ENCODE results near the gene GNAQ. TPM values are rescaled to one million over a fixed set of nuclear protein-coding genes. Genes with fewer than 3 reads are reported as not detected.
A peak's percentile ranks its signal among the peaks of the same experiment; 100 is the strongest.

GNAQ gene
- total RNA-seq, 1 experiment from 2014 or later, result 48.6 TPM

GRCh38 chr9:77847626-77848025 lies 184.0 kb downstream of the GNAQ start:
- H3K27me3 Mint-ChIP-seq (ENCODE audit: low read depth), result no peaks in the 10 kb centered on the region
- Histone ChIP-seq H2BK12ac (ENCODE audit: insufficient read length, low read depth, low read length) (no peak overlapping the region), H3K27ac (ENCODE audit: insufficient read length, low read depth, low read length) (no peak overlapping the region), H3K23ac (ENCODE audit: insufficient read length, low read depth, low read length) (no peak overlapping the region), H3K27me3 (ENCODE audit: insufficient read depth, low read length) (no peaks in the 10 kb centered on the region), H3K79me1 (ENCODE audit: insufficient read depth, low read depth, low read length, poor library complexity, severe bottlenecking) (peaks cover 4% of the 10 kb centered on the region), H2BK15ac (ENCODE audit: low read depth, low read length) (no peak overlapping the region), H4K8ac (replicated peaks; ENCODE audit: insufficient read length, low read depth, low read length) (no peak overlapping the region), H3K4ac (ENCODE audit: low read depth, low read length) (no peak overlapping the region), H2AK5ac (ENCODE audit: insufficient read length, low read length) (no peak overlapping the region), H3K4me1 (ENCODE audit: insufficient read depth, low read length) (no peaks in the 10 kb centered on the region), H3K56ac (ENCODE audit: insufficient read length, low read depth, low read length) (no peak overlapping the region), H2BK20ac (ENCODE audit: low read depth, low read length, poor library complexity, severe bottlenecking) (no peak overlapping the region), H4K91ac (ENCODE audit: insufficient read length, low read depth, low read length) (no peak overlapping the region), H3K4me2 (ENCODE audit: insufficient read depth, insufficient read length, low read length) (no peak overlapping the region), H3K14ac (ENCODE audit: insufficient read depth, low read length) (no peak overlapping the region), H3K23me2 (ENCODE audit: insufficient read length, low read depth, low read length, poor library complexity, severe bottlenecking) (no peaks in the 10 kb centered on the region), H3K79me2 (ENCODE audit: insufficient read depth, low read length) (no peaks in the 10 kb centered on the region), H2BK5ac (ENCODE audit: insufficient read length, low read length) (no peak overlapping the region), H4K5ac (ENCODE audit: insufficient read length, low read depth, low read length) (no peak overlapping the region), H3K9me3 (ENCODE audit: control insufficient read depth, low read depth, low read length) (no peaks in the 10 kb centered on the region), H3K9ac (ENCODE audit: extremely low read depth, insufficient read length, low read length) (no peak overlapping the region), H3T11ph (ENCODE audit: low read length) (no peak overlapping the region), H2AFZ (ENCODE audit: low read length) (no peak overlapping the region), H4K20me1 (ENCODE audit: control insufficient read depth, insufficient read depth, insufficient read length) (no peaks in the 10 kb centered on the region), H3K18ac (ENCODE audit: insufficient read length, low read depth, low read length) (no peak overlapping the region), H2BK120ac (ENCODE audit: low read depth, low read length, poor library complexity, severe bottlenecking) (no peak overlapping the region)
- H3K4me3 Mint-ChIP-seq, result no peak overlapping the region
- TF ChIP-seq, protein P1, sequence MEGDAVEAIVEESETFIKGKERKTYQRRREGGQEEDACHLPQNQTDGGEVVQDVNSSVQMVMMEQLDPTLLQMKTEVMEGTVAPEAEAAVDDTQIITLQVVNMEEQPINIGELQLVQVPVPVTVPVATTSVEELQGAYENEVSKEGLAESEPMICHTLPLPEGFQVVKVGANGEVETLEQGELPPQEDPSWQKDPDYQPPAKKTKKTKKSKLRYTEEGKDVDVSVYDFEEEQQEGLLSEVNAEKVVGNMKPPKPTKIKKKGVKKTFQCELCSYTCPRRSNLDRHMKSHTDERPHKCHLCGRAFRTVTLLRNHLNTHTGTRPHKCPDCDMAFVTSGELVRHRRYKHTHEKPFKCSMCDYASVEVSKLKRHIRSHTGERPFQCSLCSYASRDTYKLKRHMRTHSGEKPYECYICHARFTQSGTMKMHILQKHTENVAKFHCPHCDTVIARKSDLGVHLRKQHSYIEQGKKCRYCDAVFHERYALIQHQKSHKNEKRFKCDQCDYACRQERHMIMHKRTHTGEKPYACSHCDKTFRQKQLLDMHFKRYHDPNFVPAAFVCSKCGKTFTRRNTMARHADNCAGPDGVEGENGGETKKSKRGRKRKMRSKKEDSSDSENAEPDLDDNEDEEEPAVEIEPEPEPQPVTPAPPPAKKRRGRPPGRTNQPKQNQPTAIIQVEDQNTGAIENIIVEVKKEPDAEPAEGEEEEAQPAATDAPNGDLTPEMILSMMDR (conservative IDR thresholded peaks at IDR 0.05), result no peak
- WGBS (ENCODE audit: extremely low coverage, insufficient read length, low lambda C conversion rate), result no CpG with 5 or more reads among the region's 2 CpGs
- DNase-seq, result no peak
- H3K36me3 Mint-ChIP-seq (ENCODE audit: insufficient read depth in 1 of 3, low read depth in 3 of 3), result no peaks in the 10 kb centered on the region; a peak in 1 of 7 replicates
- peaks cover 13 to 24% of the 10 kb centered on the region in 2 experiments for H3K4me1 Mint-ChIP-seq
- peak overlapping the region in 1 of 3 experiments; percentile 75; a peak in 2 of 7 replicates for H3K27ac Mint-ChIP-seq
- H3K9me3 Mint-ChIP-seq, result no peaks in the 10 kb centered on the region
